DMS79 treated with DMSO at 0.1 percent for 48 hours (cell line): ENCODE measurements around the gene GRK5.

Experiments
- DNase-seq: peaks from one replicate; lab custom pipeline; 2025; lab: John Stamatoyannopoulos, UW

Gene GRK5

DNA sequence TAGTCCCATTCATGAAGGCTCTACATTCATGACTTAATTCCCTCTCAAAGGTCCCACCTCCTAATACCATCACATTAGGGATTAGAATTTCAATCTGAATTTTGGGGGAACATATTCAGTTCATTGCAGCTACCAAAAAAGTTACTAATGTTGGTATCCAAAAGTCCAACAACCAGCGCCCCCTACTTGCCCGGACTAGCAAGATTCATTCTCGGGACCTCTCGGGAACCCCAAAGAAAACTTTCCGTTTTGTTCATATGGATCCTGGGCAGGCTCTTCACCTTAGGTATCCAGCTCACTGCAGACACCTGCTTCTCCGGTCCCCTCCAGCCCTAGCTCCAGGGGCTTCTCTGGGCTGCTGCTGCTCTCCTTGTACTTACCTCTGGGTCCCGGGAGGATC is 8.9 kb upstream of the GRK5 start:
- DNase-seq, result no peak

DNA sequence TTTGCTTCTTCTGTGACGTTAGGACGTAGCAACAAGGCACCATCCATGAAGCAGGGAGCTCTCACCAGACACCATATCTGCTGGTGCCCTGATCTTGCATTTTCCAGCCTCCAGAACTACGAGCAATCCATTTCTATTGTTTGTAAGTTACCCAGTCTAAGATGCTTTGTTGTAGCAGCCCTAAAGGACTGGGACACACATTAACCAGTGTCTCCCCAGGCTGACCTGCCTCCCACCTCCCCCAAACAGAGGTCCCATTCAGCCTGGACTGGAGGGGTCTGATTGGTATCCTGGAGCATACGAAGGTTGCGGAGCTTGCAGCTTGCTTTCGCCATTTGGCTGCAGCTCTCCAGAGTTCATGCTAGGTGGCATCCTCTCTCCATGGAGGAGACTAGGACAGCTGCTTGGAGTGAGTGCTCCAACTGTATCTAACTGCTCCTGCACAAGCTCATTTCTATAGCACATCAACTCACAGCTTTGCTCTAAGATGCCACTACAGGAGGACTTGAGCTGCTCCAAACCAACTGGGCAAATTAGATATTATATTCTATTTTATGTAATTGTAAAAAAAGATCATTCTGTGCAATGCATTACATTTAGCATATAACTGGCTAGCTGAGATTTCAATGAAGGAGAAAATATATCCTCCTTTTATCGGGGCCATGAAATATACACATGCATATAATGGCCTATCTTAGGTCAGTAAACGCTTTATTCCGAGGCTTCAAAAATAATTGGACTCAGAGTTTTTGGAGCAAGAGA is 8.0 kb upstream of the GRK5 start:
- peak; percentile 35 for DNase-seq

DNA sequence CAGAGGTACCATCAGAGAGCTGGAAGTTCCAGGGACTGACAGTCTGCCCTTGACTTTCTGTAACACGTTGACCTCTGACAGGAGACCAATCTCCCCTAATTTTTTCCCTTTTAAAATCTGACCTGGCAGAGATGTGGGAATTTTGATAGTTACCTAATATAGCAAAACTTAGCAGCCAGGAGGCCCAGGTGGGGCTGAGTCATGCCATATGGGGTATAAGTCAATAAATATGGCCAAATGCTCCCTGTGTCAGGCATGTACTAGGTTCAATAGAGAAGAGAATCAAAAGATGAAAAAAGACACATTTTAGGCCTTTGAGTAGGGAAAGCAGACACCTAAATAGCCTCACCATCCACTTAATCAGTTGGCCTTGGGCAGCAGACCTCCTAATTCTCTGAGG is 6.1 kb upstream of the GRK5 start:
- no peak for DNase-seq

DNA sequence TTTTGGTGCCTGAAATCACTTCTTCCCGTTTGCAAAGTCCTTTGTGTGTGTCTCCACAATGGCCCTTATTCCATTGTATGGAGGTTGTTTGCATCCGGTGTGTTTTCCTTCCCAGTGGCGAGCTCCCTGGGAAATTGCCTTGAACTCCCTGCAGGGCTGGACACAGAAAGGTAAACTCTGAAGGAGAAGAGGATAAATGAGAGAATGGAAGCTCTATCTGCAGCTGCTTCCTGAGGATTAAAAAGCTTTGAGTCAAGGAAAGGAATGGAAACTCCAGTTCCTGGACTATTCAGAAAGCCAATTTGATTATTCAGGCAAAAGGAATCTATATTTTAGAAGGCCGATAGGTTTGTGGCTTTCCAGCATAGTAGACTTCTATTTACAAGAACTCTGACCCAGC is 4.4 kb upstream of the GRK5 start:
- DNase-seq, result no peak

DNA sequence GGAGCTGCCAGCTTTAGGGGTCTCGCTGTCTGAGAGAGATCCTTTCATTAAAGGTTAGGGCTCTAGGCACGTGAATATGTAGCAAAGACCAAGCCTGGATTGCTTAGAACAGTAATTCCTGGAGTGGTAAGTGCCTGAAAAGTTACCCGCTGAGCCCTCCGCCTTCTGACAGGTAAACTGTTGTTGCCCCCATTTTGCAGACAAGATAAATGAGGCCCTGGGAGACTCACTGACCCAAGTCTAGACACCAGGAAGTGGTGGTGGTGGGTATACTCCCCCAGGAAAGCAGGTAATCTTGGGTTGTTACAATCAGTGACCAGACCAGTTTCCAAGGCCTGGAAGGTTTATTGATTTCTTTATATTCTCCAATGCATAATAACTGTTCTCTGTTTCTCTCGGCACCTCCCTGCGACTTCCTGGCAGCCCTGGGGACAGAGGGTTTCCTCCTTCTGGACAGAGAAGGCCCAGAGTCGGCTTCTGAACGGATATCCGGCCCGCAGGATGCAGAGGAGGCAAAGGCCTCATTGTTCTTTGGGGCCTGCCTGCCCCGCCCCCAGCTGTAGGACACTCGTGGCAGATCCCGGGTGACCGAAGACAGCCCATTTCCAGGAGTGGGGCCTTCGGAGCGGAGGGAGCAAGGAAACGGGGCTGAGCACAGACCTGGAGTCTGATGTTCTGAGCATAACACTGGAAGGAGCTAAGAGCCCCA is 1.3 kb upstream of the GRK5 start:
- no peak for DNase-seq

DNA sequence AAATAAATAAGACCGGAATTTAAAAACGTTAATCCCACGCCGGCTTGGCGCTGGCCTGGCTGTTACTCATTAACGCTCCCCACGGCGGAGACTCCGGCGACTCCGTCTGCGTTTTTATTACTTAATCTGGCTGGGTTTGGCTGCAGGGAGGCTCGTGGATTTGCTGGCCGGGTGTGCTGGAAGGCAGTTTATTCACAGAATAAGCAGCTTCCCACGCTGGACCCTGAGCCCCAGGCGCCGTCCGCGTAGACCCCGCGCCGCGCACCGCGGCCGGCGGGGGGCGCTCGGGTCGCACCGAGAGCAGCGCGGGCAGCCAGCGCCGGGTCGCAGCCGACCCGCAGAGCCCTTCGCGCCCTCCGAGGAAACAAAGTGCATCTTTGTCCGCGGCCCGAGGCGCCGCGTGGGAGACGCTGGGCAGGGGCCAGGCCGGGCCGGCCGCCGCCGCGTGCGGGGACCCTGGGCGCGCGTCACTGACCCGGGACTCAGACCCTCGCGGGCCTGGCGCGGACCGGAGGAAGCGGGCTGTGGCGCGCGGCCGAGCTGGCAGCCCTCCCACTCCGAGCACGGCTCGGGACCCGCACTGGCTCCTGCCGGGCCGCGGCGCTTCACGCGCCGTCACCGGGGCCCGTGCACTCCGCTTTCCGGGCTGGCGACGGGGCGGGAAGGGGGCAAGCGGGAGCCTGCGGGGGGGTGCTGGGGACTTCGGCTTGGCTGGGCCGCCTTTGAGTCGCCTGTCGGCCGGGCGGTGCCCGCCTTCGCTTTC is 587 bp upstream of the GRK5 start:
- peak; percentile 11 for DNase-seq

DNA sequence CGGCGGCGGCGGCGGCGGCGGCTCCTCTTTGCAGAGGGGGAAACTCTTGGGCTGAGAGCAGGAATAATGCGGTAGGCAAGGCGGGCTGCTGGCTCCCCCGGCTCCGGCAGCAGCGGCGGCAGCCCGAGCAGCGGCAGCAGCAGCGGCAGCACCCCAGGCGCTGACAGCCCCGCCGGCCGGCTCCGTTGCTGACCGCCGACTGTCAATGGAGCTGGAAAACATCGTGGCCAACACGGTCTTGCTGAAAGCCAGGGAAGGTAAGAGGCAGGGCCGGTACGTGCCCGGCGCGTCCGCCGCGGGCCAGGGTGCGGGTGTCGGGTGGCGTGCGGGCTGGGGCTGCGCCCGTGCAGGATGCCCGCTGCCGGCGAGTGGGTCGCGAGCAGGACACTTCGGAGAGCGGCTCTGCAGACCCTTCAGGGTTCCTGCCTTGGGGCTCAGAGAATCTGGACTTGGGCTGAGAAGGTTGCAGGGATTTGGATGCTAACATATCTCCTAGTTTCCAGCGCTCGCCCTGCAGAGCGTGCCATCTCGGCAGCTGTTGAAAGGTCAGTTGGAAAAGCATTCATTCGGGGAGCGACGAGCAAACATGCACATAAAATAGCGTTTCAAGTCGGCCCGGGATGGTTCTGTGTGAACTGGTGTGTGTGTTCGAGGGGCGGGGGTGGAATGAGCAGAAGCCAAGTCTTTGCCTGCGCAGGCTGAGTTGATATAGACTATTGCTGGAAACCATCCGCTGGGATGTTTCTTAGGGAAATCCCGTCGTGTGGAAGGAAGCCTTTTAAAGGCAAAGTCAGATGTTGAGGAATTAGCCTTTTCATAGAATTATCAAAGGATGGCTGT is 562 bp downstream of the GRK5 start:
- DNase-seq, result peak; percentile 8

DNA sequence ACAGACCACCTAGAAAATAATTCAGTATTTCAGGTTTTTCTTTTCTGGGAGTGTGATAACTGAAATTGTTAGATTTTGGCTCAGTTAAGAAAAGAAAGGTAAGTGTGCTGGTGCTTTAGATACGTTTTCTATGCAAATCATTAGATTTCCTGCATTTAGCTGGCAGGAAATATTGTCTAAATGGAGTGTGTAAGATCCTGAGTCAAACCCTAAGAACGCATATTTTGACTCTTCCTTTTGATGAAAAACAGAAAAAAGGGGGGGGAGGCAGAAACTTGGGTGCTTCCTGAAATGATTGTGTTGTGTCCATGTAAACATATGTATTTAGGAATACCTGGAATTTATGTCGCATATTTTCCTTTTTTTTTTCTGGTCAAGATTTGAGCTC is 1.2 kb downstream of the GRK5 start:
- DNase-seq, result no peak

DNA sequence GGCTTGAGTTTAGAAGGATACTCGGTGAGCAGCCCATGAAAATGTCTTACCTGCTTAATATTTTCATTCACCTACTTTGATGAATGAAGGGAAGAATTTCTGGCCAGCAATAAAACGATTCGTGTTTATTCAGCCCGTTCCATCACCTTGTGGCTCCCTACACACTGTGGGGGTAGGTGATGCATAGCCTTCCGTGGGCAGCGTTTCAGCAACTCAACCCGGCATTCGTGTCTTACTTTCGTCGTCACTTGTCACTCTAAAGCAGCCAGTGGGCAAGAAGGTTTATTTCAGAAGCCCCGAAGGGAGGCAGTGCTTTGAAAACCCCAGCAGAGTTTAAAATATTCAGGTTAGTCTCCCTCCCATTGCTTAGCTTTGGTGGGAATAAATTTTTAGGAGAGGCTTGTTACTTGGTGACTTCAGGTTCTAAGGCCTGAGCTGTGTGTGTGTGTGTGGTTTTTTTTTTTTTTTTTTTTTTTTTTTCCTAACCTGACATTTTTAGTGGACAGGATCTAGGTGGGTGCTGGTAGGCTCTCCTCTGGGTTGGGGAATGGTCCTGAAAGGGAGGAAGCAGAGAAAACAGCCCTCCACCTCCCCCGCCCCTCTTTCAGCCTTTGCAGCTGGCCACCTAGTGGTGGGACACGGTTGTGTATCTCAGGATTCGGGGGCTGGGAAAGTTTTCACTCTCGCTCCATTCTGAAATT is 1.8 kb downstream of the GRK5 start:
- DNase-seq, result peak; percentile 33

DNA sequence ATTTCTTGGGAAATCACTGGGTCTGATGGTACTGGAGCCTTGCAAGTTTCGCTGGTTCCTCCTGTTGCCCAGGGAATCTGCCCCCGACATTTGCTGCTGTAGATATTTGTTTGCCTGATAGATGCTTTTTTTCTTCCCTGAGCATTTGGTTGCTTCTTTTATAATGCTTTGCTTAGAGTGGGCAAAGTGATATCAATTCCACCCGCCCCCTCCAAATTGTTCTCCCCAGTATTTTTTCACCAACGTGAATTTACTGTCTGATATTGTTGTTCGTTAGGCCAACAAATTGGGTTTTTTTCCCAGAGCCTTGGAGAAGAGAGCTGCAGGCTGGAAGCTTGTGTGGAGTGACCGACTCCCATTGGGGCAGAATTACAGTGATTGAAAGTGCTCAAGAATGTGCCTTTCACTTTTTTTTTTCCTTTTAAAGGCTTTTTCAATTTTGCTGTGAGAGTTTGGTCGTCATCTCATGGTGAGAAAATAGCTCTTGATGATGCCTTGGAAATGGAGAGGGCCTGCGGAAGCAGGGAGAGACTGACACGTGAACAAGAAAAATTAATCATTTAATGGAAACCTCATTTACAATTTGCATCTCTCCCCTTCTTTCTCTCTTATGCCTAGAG is 2.5 kb downstream of the GRK5 start:
- no peak for DNase-seq

DNA sequence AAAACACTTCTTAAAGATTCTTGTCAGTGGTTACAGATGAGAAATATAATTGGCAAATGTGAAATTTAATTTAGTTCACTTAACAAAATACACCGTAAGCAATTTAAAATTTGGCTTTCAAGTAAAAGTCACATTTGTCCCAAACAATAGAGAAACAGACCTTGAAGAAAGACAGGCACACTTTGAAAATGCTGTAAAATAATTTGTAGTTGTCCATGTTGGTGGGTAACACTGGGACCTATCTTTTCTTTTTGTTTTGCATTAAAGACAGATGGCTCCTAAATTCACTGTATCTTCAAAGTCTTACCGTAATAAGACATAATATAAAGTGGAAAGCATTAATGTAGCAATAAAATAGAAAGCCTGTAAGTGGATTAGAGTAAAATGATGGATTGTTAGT is 3.3 kb downstream of the GRK5 start:
- DNase-seq, result no peak

DNA sequence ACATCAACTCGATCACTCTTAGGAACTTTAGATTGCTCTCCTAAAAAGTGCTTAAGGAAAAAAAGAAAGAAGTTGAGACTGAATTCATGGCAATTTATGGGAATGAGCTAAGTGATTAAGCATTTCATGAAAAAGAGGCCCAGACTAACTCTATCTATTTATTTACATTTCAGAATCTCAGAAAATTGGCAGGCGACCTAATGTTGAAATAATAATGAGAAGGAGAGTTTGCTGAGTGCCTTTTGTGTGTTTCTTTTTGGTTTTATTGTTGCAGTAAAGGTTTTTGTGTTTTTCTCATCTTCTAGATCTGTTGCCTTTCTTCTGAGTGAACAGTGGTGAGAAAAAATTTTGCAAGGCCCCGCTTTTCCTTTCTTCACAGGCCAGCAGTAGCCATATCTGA is 3.8 kb downstream of the GRK5 start:
- peak; percentile 46 for DNase-seq

DNA sequence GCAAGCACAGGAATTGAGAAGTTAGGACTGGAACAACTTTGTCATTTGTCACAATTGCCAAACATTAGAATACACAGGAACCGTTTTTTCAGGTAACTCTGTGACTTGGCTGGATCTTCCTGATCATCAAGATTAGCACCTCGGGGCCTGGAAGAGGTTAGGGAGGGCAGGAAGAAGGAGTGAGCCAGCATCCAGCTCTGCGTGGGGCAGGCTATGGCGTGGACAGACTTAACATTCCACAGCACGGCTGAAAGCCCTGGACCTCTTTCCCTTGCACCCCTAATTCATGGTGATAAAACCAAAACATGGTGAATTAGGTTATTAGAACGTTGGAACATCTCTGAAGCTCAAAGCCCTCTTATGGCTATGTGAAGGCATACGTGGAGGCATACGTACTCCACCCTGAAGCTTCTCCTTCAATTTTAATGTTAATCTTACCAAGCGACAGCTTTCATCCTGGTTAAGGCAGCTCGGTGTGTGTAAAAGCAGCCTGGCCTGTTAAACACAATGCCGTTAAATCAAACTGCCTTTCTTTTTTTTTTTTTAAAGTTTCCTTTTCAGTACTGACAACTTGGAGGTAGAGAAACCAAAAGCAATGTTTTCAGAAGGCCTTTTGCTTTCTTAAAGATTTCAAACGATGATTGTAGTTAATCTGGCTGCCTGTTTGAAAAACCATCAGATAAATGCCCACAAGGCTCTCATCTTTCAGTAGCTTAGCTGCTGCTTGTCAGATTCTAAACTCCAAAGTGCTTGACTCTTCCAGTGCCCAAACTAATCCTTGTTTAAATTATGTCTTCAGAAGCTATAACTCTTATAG is 4.5 kb downstream of the GRK5 start:
- DNase-seq, result no peak

DNA sequence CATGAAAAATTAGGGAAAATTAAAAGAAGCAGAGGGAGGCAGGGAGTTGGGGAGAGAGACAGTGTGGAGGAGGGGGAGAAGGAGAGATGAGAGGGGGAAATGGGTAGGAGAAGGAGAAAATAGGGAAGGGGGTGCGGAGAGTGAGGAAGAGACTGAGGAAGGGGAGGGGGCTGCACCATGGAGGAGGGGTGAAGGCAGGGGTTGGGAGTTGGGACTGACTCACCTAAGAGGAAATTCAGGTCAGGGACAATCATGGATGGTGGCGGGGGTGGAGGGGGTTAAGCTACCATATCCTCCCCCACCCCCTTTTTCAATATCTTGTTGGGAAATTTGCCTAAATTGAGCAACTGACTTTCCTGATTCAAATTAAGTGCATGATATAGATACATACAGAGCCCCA is 8.0 kb downstream of the GRK5 start:
- no peak for DNase-seq

DNA sequence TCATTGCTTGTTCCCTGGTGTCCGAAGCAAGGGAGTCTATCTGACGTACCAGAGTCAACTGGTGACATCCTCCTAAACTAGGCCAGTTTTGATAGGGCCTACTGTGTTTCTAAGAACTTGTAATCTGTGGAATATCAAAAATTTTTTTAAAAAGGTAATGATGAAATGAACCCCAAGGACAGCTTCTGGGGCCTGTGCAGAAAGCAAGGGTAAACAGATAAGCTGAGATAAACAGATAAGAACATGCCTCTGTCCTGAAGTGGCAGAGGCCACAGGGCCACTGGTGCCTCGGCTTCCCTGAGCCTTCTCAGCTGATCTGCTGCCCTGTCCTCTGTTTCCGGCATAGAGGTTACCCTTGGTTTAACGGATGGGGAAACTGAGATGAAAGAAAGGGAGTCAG is 8.8 kb downstream of the GRK5 start:
- no peak for DNase-seq

DNA sequence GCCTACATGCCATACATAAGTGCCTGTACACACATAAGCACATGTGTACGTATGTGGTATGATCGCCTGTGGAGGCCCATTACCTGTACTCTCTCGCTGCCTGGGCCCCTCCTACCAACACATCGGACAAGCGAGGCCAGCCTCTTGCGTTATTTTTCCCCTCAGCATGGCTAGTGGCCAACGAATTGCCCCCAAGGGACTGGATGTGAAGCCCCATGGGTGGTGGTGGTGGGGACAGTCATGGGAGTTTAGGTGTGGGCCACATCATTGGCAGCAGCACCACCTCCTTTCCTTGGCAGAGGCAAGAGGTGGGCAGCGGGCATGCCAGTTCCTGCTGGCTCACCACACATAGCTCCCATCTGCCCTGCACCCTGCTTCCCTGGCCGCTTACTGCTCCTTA is 10.0 kb downstream of the GRK5 start:
- DNase-seq, result no peak

DNA sequence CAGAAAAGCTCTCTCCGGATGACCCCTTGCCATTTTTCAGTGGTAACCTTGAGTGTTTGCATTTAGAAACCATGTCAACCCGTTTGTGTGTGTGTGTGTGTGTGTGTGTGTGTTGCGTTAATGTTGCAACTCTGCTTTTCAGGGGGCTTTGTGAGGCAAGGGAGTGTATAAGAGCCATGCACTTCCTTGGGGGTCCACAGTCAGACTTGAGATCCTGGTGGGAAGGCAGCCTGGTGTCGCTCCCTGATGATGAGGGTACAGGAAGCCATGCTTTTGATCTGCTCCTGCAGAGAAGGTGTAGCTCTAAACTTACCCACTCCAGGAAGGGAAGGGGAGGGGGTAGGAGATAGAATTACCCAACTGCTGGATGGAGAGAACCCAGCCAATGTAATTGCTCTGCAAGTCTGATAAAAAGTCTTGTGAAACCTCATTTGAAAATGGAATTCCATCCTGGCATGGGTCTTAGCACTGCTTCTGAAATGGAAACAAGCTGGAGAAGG is 10.7 kb downstream of the GRK5 start:
- DNase-seq, result no peak

DNA sequence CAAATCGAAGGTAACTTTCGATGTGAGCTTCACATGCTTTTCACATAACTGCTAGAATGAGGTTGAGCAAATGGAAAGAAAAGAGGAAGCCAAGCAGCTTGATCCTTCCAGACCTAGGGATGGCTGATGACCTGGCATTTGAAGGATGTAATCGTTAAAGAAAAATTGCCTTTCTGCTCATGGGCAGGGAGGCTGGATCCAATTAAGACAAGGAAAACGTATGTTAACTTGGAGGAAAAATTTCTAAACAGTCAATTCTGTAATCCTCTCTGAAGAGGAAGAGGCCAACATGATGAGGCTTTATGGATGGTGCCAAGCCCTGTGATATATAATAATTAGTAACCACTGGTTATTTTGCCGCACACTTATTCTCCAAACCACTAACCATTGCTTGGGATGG is 12.5 kb downstream of the GRK5 start:
- no peak for DNase-seq

DNA sequence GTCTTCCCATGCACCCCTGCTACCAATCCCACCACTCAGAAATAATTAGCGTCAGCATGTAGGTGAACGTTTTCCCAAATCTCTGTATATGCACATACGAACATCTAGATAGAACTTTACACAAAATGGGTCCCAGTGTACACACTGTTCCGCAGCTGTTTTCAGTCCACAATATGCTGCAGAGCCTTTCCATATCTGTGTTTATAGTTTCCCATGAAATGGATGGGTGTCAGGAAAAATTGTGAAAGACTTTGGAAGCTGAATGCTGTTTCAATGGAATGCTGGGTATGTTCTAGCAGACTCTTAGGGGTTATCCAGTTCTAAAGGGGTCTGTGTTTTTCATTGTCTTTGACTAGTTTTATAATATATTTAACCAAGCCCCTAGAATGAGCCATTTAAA is 13.8 kb downstream of the GRK5 start:
- DNase-seq, result no peak

DNA sequence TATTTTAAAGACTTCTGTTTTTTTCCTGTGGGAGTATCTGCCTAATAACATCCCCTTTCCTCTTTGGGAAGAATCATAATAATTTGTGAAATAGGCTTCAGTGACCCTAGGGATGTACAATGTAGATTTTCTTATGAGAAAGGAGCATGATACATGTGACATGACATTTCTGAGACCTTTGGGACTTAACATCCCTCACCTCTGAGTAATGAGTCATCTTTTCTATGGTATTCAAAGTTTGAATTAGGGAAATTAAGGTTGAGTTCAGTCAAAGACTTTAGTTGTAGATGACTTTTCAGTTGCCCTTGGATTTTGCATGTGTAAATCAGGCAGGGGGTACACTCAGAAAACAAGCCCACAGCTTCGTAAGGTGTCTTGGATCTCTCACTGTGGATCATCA is 14.3 kb downstream of the GRK5 start:
- DNase-seq, result no peak
